Endothelial cell of umbilical vein (primary cell): ENCODE measurements around the gene CUBN. TPM values are rescaled to one million over a fixed set of nuclear protein-coding genes. Genes with fewer than 3 reads are reported as not detected.

Experiments used
- BruUV-seq: library from RNA; stranded (reverse); fragments of 400-500 nt; replicated peaks from 2 replicates; lab custom pipeline; 2021; lab: Mats Ljungman, UMichigan
- CTCF ChIA-PET: fragments of 300-600, 350-600 bp; sonication (Branson Sonifier 250); formaldehyde crosslinking; loops from one replicate; lab custom pipeline; 2021; ENCODE audit warnings: antibody characterized with exemption, inconsistent platforms; lab: Charles Lee
- POLR2A ChIA-PET: fragments of 300-600, 350-600 bp; sonication (Branson Sonifier 250); formaldehyde crosslinking; loops from one replicate; lab custom pipeline; 2021; ENCODE audit warnings: antibody characterized with exemption, inconsistent platforms; lab: Charles Lee
- DNase-seq: peaks from one replicate; pipeline ENCODE4 v3.0.0-alpha.2; 2011; ENCODE audit warnings: low read depth, low spot score
- FAIRE-seq: peaks from 2 replicates; lab custom pipeline; 2011; peaks lifted over from hg19 to GRCh38; lab: Jason Lieb, UNC
- H2AFZ ChIP-seq: 2 replicates; pipeline ENCODE4 v1.6.0; 2012; ENCODE audit warnings: low read depth, low read length, control low read depth, inconsistent platforms
- H3K27ac ChIP-seq: 2 replicates; pipeline ENCODE4 v1.5.1; 2011; ENCODE audit warnings: low read depth, mild to moderate bottlenecking, control low read depth, low read length, moderate library complexity; ENCODE audit not compliant: insufficient read depth
- H3K27me3 ChIP-seq, 2 experiments: 2 replicates each; pipeline versions ENCODE4 v1.6.0 to v1.6.1; 2011; ENCODE audit warnings: low read length in 2 of 2, mixed read lengths in 1 of 2; ENCODE audit not compliant: control insufficient read depth in 2 of 2, insufficient read depth in 2 of 2
- H3K36me3 ChIP-seq, 2 experiments: 2 replicates in 1 of 2; 3 replicates in 1 of 2; pipeline ENCODE4 v1.5.1; 2011; ENCODE audit warnings: low read length in 2 of 2, mild to moderate bottlenecking in 1 of 2, moderate library complexity in 1 of 2; ENCODE audit not compliant: control insufficient read depth in 2 of 2, insufficient read depth in 2 of 2; ENCODE audit errors: extremely low read depth in 1 of 2
- H3K4me1 ChIP-seq: 3 replicates; pipeline ENCODE4 v1.5.1; 2011; ENCODE audit warnings: mild to moderate bottlenecking, low read length; ENCODE audit not compliant: control insufficient read depth, insufficient read depth; ENCODE audit errors: extremely low read depth
- H3K4me2 ChIP-seq: 2 replicates; pipeline ENCODE4 v1.6.1; 2011; ENCODE audit warnings: low read length, control low read depth, mixed read lengths; ENCODE audit not compliant: insufficient read depth
- H3K4me3 ChIP-seq, 3 experiments: fragments of 200-600 bp in 1 of 3; sonication (generic), shearing (Covaris generic) in 1 of 3; replicated peaks in 1 of 3; 2 replicates each; pipeline ENCODE4 v1.5.1; 2011 to 2016; ENCODE audit warnings: control low read depth in 3 of 3, low read length in 3 of 3, mild to moderate bottlenecking in 2 of 3, inconsistent platforms in 1 of 3, low read depth in 1 of 3, moderate library complexity in 1 of 3; ENCODE audit not compliant: insufficient read depth in 1 of 3
- H3K79me2 ChIP-seq: 2 replicates; pipeline ENCODE4 v1.6.0; 2012; ENCODE audit warnings: low read length, inconsistent platforms; ENCODE audit not compliant: control insufficient read depth, insufficient read depth
- H3K9ac ChIP-seq: replicated peaks from 2 replicates; pipeline ENCODE3; 2011; ENCODE audit warnings: low read length, control low read depth; ENCODE audit not compliant: insufficient read depth; ENCODE audit errors: extremely low read depth
- H3K9me1 ChIP-seq: replicated peaks from 3 replicates; pipeline ENCODE4 v1.6.0; 2011; ENCODE audit warnings: mild to moderate bottlenecking, low read length; ENCODE audit not compliant: control insufficient read depth, insufficient read depth; ENCODE audit errors: extremely low read depth
- H3K9me3 ChIP-seq: replicated peaks from 2 replicates; pipeline ENCODE4 v1.5.1; 2012; ENCODE audit warnings: low read length, inconsistent platforms; ENCODE audit not compliant: control insufficient read depth, insufficient read depth
- H4K20me1 ChIP-seq: replicated peaks from 2 replicates; pipeline ENCODE3; 2011; ENCODE audit warnings: mild to moderate bottlenecking, low read length; ENCODE audit not compliant: control insufficient read depth, insufficient read depth; ENCODE audit errors: extremely low read depth
- CTCF ChIP-seq, 2 donors: IDR thresholded peaks; 1 replicate in 1 of 2; 2 replicates in 1 of 2; pipeline ENCODE4 v1.5.1; 2011; ENCODE audit warnings: low read length in 2 of 2, mild to moderate bottlenecking in 2 of 2, moderate library complexity in 2 of 2, control low read depth in 1 of 2, inconsistent platforms in 1 of 2, low read depth in 1 of 2; ENCODE audit not compliant: insufficient read depth in 1 of 2; ENCODE audit errors: extremely low read depth in 1 of 2
- EZH2 ChIP-seq: IDR thresholded peaks from 2 replicates; pipeline ENCODE4 v1.6.1; 2012; ENCODE audit warnings: borderline replicate concordance, low read depth, mild to moderate bottlenecking, moderate library complexity, low read length, inconsistent platforms; ENCODE audit not compliant: severe bottlenecking
- FOS ChIP-seq: IDR thresholded peaks from 2 replicates; pipeline ENCODE4 v1.6.1; 2011; ENCODE audit warnings: mild to moderate bottlenecking, low read length, moderate library complexity, borderline replicate concordance; ENCODE audit not compliant: insufficient read depth
- GATA2 ChIP-seq: IDR thresholded peaks from 2 replicates; pipeline ENCODE4 v1.7.0; 2011; ENCODE audit warnings: low read depth, mild to moderate bottlenecking, moderate library complexity, mixed read lengths, low read length; ENCODE audit not compliant: insufficient read length, insufficient read depth
- MYC ChIP-seq: IDR thresholded peaks from one replicate; pipeline ENCODE4 v1.6.1; 2011; ENCODE audit warnings: mild to moderate bottlenecking, low read depth, low read length
- POLR2AphosphoS5 ChIP-seq: IDR thresholded peaks from 2 replicates; pipeline ENCODE4 v1.6.1; 2012; ENCODE audit warnings: low read depth, mild to moderate bottlenecking, control low read depth, low read length, moderate library complexity; ENCODE audit not compliant: insufficient read depth
- dilution Hi-C: fragments of 300-500 bp; cut with MboI; formaldehyde crosslinking; loops from one replicate; pipeline ENCODE4 v1.15.0; 2019; ENCODE audit warnings: low sequenced_read_pairs; ENCODE audit not compliant: extremely low pct_ligation_motif_present
- intact Hi-C: fragments of 100-400 bp; cut with micrococcal nuclease; formaldehyde crosslinking; loops from one replicate; pipeline ENCODE4 v1.10.0; 2022
- polyA plus RNA-seq, 4 experiments: library from polyadenylated mRNA; depleted of rRNA in 3 of 4; stranded (reverse) in 3 of 4; unstranded in 1 of 4; fragments of >200 nt; gene quantifications; 2 replicates each; pipeline versions ENCODE4 v1.2.1 to v1.2.3, GENCODE V29; 2011 to 2012; ENCODE audit warnings: missing spikeins in 1 of 4
- total RNA-seq: library from RNA; stranded (reverse); gene quantifications from 2 replicates; pipeline ENCODE4 v1.2.3, GENCODE V29; 2021
- TF ChIP-seq, protein P1 (sequence below): IDR thresholded peaks from 2 replicates; pipeline ENCODE4 v1.6.1; 2011; ENCODE audit not compliant: insufficient read depth, insufficient read length

Gene CUBN
- total and polyA plus RNA-seq, 2 donors (not counting 3 experiments of a cell fraction or from before 2014, with no cell fraction given), result 2.7 to 4.6 TPM

- ChIA-PET CTCF (interaction anchor here (0.9 to 1.6 kb wide), 4 partner anchors 10 to 201 kb away, joined by 3 to 4 read pairs (median 3); partner anchors contain the start of gene TRDMT1), POLR2A (no interaction called here)
- H3K9me1 ChIP-seq, result no peaks in the 10 kb centered on the region
- FAIRE-seq (no peak), DNase-seq (no peak)
- H3K4me2 ChIP-seq, result no peak overlapping the region
- no peak overlapping the region for H3K9ac ChIP-seq
- H3K4me1 ChIP-seq, result peaks cover 55% of the 10 kb centered on the region
- no peak overlapping the region for H2AFZ ChIP-seq
- H3K27ac ChIP-seq, result no peak overlapping the region
- no peaks in the 10 kb centered on the region for H3K9me3 ChIP-seq
- H3K4me3 ChIP-seq, result no peak overlapping the region
- intact Hi-C loops, result no loop called here
- H3K36me3 ChIP-seq, result no peaks in the 10 kb centered on the region
- H3K79me2 ChIP-seq, result no peaks in the 10 kb centered on the region
- H3K27me3 ChIP-seq, result no peaks in the 10 kb centered on the region
- no peak for TF ChIP-seq EZH2
- TF ChIP-seq FOS, result no peak
- TF ChIP-seq CTCF (IDR thresholded peaks at IDR 0.05; ENCODE audit: extremely low read depth in 1 of 2, insufficient read depth in 1 of 2, low read depth in 1 of 2, low read length in 2 of 2), result no peak
- no peak for TF ChIP-seq MYC
- TF ChIP-seq, protein P1, sequence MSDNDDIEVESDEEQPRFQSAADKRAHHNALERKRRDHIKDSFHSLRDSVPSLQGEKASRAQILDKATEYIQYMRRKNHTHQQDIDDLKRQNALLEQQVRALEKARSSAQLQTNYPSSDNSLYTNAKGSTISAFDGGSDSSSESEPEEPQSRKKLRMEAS, result no peak
- no peak for TF ChIP-seq GATA2
- TF ChIP-seq POLR2AphosphoS5, result no peak
- H4K20me1 ChIP-seq, result no peaks in the 10 kb centered on the region
- dilution Hi-C loops, result no loop called here
- BruUV-seq, result no TSS peak
These were observed 129.8 kb downstream of the CUBN start for GRCh38 chr10:16999665-17000451.
